Astrocyte (in vitro differentiated cells and primary cell): ENCODE results near the gene CBX6. TPM values are rescaled to one million over a fixed set of nuclear protein-coding genes. Genes with fewer than 3 reads are reported as not detected.
"Not testable (repeated sequence)": the region's sequence is repeated elsewhere in the genome, so short reads cannot be mapped to it uniquely, and the experiment has no call there.

Experiments used
- DNase-seq: peaks from one replicate; pipeline ENCODE4 v3.0.0-alpha.2; 2010; ENCODE audit warnings: low read depth
- FAIRE-seq: peaks from 2 replicates; lab custom pipeline; 2011; peaks lifted over from hg19 to GRCh38; lab: Jason Lieb, UNC
- H2AFZ ChIP-seq: 2 replicates; pipeline ENCODE4 v1.6.0; 2012; ENCODE audit warnings: low read depth, low read length, inconsistent platforms
- H3K27ac ChIP-seq: 2 replicates; pipeline ENCODE4 v1.5.1; 2011; ENCODE audit warnings: low read depth, low read length, inconsistent platforms
- H3K27me3 ChIP-seq: 2 replicates; pipeline ENCODE4 v1.6.0; 2011; ENCODE audit warnings: low read length, inconsistent platforms; ENCODE audit not compliant: insufficient read depth
- H3K36me3 ChIP-seq: 2 replicates; pipeline ENCODE4 v1.5.1; 2011; ENCODE audit warnings: low read length, inconsistent platforms; ENCODE audit not compliant: insufficient read depth
- H3K4me1 ChIP-seq: 2 replicates; pipeline ENCODE4 v1.5.1; 2011; ENCODE audit warnings: low read length, inconsistent platforms; ENCODE audit not compliant: insufficient read depth
- H3K4me2 ChIP-seq: 2 replicates; pipeline ENCODE4 v1.6.0; 2012; ENCODE audit warnings: low read length, inconsistent platforms
- H3K4me3 ChIP-seq: 2 replicates; pipeline ENCODE4 v1.5.1; 2011; ENCODE audit warnings: low read depth, mild to moderate bottlenecking, low read length, inconsistent platforms; ENCODE audit not compliant: insufficient read depth
- H3K79me2 ChIP-seq: 2 replicates; pipeline ENCODE4 v1.6.0; 2012; ENCODE audit warnings: mild to moderate bottlenecking, low read length, inconsistent platforms; ENCODE audit not compliant: insufficient read depth
- H3K9ac ChIP-seq: 2 replicates; pipeline ENCODE4 v1.6.0; 2012; ENCODE audit warnings: mild to moderate bottlenecking, low read length, inconsistent platforms
- H3K9me3 ChIP-seq: 2 replicates; pipeline ENCODE4 v1.5.1; 2012; ENCODE audit warnings: low read depth, mild to moderate bottlenecking, low read length, inconsistent platforms; ENCODE audit not compliant: insufficient read depth
- H4K20me1 ChIP-seq: 2 replicates; pipeline ENCODE4 v1.6.0; 2012; ENCODE audit warnings: low read length, inconsistent platforms; ENCODE audit not compliant: insufficient read depth
- H3K27ac Mint-ChIP-seq: one replicate; pipeline ENCODE4 v1.8.0; 2021; ENCODE audit warnings: mild to moderate bottlenecking, mixed read lengths; ENCODE audit not compliant: unreplicated experiment
- H3K27me3 Mint-ChIP-seq: one replicate; pipeline ENCODE4 v1.8.0; 2021; ENCODE audit warnings: low read depth, mixed read lengths; ENCODE audit not compliant: unreplicated experiment
- H3K36me3 Mint-ChIP-seq: one replicate; pipeline ENCODE4 v1.8.0; 2021; ENCODE audit warnings: low read depth, mixed read lengths; ENCODE audit not compliant: unreplicated experiment
- H3K4me1 Mint-ChIP-seq: one replicate; pipeline ENCODE4 v1.8.0; 2021; ENCODE audit warnings: low read depth, mixed read lengths; ENCODE audit not compliant: unreplicated experiment
- H3K4me3 Mint-ChIP-seq: one replicate; pipeline ENCODE4 v1.8.0; 2021; ENCODE audit warnings: mild to moderate bottlenecking, moderate library complexity, mixed read lengths; ENCODE audit not compliant: unreplicated experiment
- H3K9me3 Mint-ChIP-seq: one replicate; pipeline ENCODE4 v1.8.0; 2021; ENCODE audit warnings: mild to moderate bottlenecking, mixed read lengths; ENCODE audit not compliant: unreplicated experiment
- EZH2 ChIP-seq: IDR thresholded peaks from 2 replicates; pipeline ENCODE4 v1.6.1; 2012; ENCODE audit warnings: mild to moderate bottlenecking, low read length, inconsistent platforms; ENCODE audit not compliant: insufficient read depth
- total RNA-seq: library from RNA; stranded (reverse); gene quantifications from 2 replicates; pipeline ENCODE4 v1.2.1, GENCODE V29; 2021
- TF ChIP-seq, protein P1 (sequence below): IDR thresholded peaks from 2 replicates; pipeline ENCODE4 v1.5.1; 2011; ENCODE audit warnings: low read depth, mild to moderate bottlenecking, inconsistent platforms, low read length, moderate library complexity; ENCODE audit not compliant: insufficient read depth

Gene CBX6
- total RNA-seq, 1 donor from 2014 or later, result 34.9 TPM

DNA sequence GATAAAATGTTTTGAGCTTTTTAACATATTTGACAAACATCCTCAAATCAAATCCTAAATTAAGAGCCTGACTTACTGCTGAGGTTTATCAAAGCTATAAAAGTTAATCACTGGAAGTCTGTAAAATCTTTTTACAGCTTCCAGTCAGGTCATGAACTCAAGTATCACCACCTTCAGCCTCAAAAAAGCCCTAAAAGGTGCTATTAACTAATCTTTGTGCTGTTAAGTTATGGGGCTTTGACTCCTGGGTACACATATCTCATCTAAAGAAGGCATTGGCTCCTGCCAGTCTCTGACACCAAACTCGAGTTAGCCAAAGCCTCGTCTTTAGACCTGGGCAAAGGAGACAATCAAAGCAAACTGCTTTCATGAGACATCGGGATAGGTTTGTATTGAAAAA, 34.0 kb upstream of the CBX6 start:
- Histone ChIP-seq H3K4me2 (no peak overlapping the region), H3K9ac (no peak overlapping the region), H3K36me3 (no peaks in the 10 kb centered on the region), H3K4me3 (no peak overlapping the region), H2AFZ (no peak overlapping the region), H3K27ac (no peak overlapping the region), H3K79me2 (no peaks in the 10 kb centered on the region), H4K20me1 (no peaks in the 10 kb centered on the region), H3K27me3 (peaks cover 14% of the 10 kb centered on the region), H3K9me3 (peaks cover 4% of the 10 kb centered on the region), H3K4me1 (no peaks in the 10 kb centered on the region)
- Mint-ChIP-seq H3K27me3 (peaks cover 31% of the 10 kb centered on the region), H3K27ac (no peak overlapping the region), H3K4me1 (no peaks in the 10 kb centered on the region), H3K9me3 (peaks cover 2% of the 10 kb centered on the region), H3K4me3 (no peak overlapping the region), H3K36me3 (peaks cover 3% of the 10 kb centered on the region)
- no peak for TF ChIP-seq EZH2
- TF ChIP-seq, protein P1, sequence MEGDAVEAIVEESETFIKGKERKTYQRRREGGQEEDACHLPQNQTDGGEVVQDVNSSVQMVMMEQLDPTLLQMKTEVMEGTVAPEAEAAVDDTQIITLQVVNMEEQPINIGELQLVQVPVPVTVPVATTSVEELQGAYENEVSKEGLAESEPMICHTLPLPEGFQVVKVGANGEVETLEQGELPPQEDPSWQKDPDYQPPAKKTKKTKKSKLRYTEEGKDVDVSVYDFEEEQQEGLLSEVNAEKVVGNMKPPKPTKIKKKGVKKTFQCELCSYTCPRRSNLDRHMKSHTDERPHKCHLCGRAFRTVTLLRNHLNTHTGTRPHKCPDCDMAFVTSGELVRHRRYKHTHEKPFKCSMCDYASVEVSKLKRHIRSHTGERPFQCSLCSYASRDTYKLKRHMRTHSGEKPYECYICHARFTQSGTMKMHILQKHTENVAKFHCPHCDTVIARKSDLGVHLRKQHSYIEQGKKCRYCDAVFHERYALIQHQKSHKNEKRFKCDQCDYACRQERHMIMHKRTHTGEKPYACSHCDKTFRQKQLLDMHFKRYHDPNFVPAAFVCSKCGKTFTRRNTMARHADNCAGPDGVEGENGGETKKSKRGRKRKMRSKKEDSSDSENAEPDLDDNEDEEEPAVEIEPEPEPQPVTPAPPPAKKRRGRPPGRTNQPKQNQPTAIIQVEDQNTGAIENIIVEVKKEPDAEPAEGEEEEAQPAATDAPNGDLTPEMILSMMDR, result no peak
- DNase-seq, result no peak
- no peak for FAIRE-seq

- H3K9ac ChIP-seq, result not testable (repeated sequence)
Measured at GRCh38 chr22:38904052-38904617, 32.1 kb upstream of the CBX6 start.

GRCh38 chr22:38901111-38901641, 29.2 kb upstream of the CBX6 start:
- no peak for FAIRE-seq
- H3K79me2 ChIP-seq, result no peaks in the 10 kb centered on the region

More at GRCh38 chr22:38904052-38904617, 32.1 kb upstream of the CBX6 start:
- not testable (repeated sequence) for H3K36me3 ChIP-seq, H4K20me1 ChIP-seq, FAIRE-seq, H3K4me3 ChIP-seq, H3K36me3 Mint-ChIP-seq, H3K27ac Mint-ChIP-seq, H3K9me3 Mint-ChIP-seq, H3K27ac ChIP-seq, H2AFZ ChIP-seq, H3K4me2 ChIP-seq, H3K79me2 ChIP-seq, H3K4me3 Mint-ChIP-seq, H3K9me3 ChIP-seq, DNase-seq, H3K4me1 Mint-ChIP-seq, H3K4me1 ChIP-seq
- H3K27me3 Mint-ChIP-seq, result peaks cover 19% of the 10 kb centered on the region
- peaks cover 11% of the 10 kb centered on the region for H3K27me3 ChIP-seq

More at GRCh38 chr22:38901111-38901641, 29.2 kb upstream of the CBX6 start:
- Mint-ChIP-seq H3K27ac (no peak overlapping the region), H3K4me1 (no peaks in the 10 kb centered on the region), H3K36me3 (no peaks in the 10 kb centered on the region), H3K27me3 (peaks cover 9% of the 10 kb centered on the region), H3K9me3 (peaks cover 2% of the 10 kb centered on the region), H3K4me3 (no peak overlapping the region)
- DNase-seq, result no peak
- H2AFZ ChIP-seq, result no peak overlapping the region
- no peak overlapping the region for H3K27ac ChIP-seq
- H3K36me3 ChIP-seq, result no peaks in the 10 kb centered on the region
- no peak overlapping the region for H3K4me2 ChIP-seq
- H3K4me3 ChIP-seq, result no peak overlapping the region
- TF ChIP-seq, protein P1, result no peak
- no peak for TF ChIP-seq EZH2
- H4K20me1 ChIP-seq, result no peaks in the 10 kb centered on the region
- H3K9me3 ChIP-seq, result peaks cover 4% of the 10 kb centered on the region
- no peak overlapping the region for H3K9ac ChIP-seq
- H3K4me1 ChIP-seq, result no peaks in the 10 kb centered on the region
- peaks cover 3% of the 10 kb centered on the region for H3K27me3 ChIP-seq
